Measurements from ENCODE around the gene B4GALT2.

DNA sequence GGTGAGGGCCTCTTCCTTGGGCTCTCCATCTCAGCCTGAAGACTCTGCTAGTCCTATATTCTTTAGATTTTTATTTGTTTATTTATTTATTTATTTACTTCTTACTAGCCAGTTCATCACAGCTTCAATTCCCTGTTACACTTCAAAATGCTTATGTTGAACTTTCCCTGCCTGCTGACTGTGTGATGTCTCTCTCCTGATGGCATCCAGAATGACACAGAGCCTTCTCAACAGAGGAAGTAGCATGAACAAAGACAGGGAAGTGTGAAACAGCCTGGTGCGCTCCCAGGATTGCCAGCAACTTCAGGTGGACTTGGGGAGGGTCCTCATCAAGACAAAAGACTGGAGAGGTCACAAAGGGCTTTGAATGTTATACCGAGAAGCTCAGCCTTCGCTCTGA lies 36.6 kb upstream of the B4GALT2 start:
- TF ChIP-seq POLR2A (IDR thresholded peaks at IDR 0.05; ENCODE audit: low read length): no peak
- TF ChIP-seq GATA1 (IDR thresholded peaks at IDR 0.05; ENCODE audit: low read depth, low read length): no peak
